ENCODE measurements around the gene PCNT.
A peak's percentile ranks its signal among the peaks of the same experiment; 100 is the strongest.

The PCNT gene

GRCh38 chr21:46291561-46291960 is 32.4 kb upstream of the PCNT start:
- no peak overlapping the region for H3K27ac ChIP-seq (ENCODE audit: low read depth, low read length)
- TF ChIP-seq EZH2phosphoT487 (IDR thresholded peaks at IDR 0.05; ENCODE audit: borderline replicate concordance, low read length): no peak
- TF ChIP-seq CTCF (IDR thresholded peaks at IDR 0.05; ENCODE audit: low read depth, low read length, poor library complexity, severe bottlenecking): no peak
- H3K79me2 ChIP-seq (ENCODE audit: control insufficient read depth, low read length): peaks cover 34% of the 10 kb centered on the region
- H3K27me3 ChIP-seq (ENCODE audit: control insufficient read depth, low read length): no peaks in the 10 kb centered on the region
- H4K20me1 ChIP-seq (ENCODE audit: control insufficient read depth, insufficient read depth, low read depth, low read length): no peaks in the 10 kb centered on the region
- H3K4me1 ChIP-seq (ENCODE audit: control insufficient read depth, low read length): peaks cover 41% of the 10 kb centered on the region
- no peak overlapping the region for H3K4me3 ChIP-seq (ENCODE audit: low read length)
- peaks cover 4% of the 10 kb centered on the region; the same call in 1 of the 2 replicates for H3F3A ChIP-seq (ENCODE audit: control insufficient read depth, insufficient read depth)
- H3K9me2 ChIP-seq (replicated peaks; ENCODE audit: control insufficient read depth, low read length): no peaks in the 10 kb centered on the region
- peaks cover 33% of the 10 kb centered on the region for H3K36me3 ChIP-seq (ENCODE audit: control insufficient read depth, low read length)
- no peaks in the 10 kb centered on the region; the same call in 1 of the 2 replicates for H3K9me3 ChIP-seq (ENCODE audit: control insufficient read depth, insufficient read depth, low read length)
- H3K4me2 ChIP-seq (ENCODE audit: low read length): no peak overlapping the region

GRCh38 chr21:46294647-46295176 is 29.2 kb upstream of the PCNT start:
- no peaks in the 10 kb centered on the region; the same call in 1 of the 2 replicates for H3K9me3 ChIP-seq (ENCODE audit: control insufficient read depth, insufficient read depth, low read length)
- no peaks in the 10 kb centered on the region for H4K20me1 ChIP-seq (ENCODE audit: control insufficient read depth, insufficient read depth, low read depth, low read length)
- H3K9me2 ChIP-seq (replicated peaks; ENCODE audit: control insufficient read depth, low read length): no peaks in the 10 kb centered on the region
- 0 out of 2 replicates have a peak overlapping the region, but pooled peaks have one; percentile 38 for H3K27ac ChIP-seq (ENCODE audit: low read depth, low read length)
- peaks cover 8% of the 10 kb centered on the region for H3K79me2 ChIP-seq (ENCODE audit: control insufficient read depth, low read length)
- H3K27me3 ChIP-seq (ENCODE audit: control insufficient read depth, low read length): no peaks in the 10 kb centered on the region
- H3F3A ChIP-seq (ENCODE audit: control insufficient read depth, insufficient read depth): peaks cover 3% of the 10 kb centered on the region; the same call in 1 of the 2 replicates
- H3K4me1 ChIP-seq (ENCODE audit: control insufficient read depth, low read length): peaks cover 40% of the 10 kb centered on the region
- H3K36me3 ChIP-seq (ENCODE audit: control insufficient read depth, low read length): peaks cover 25% of the 10 kb centered on the region
- H3K4me2 ChIP-seq (ENCODE audit: low read length): peak overlapping the region; percentile 64
- TF ChIP-seq CTCF (IDR thresholded peaks at IDR 0.05; ENCODE audit: low read depth, low read length, poor library complexity, severe bottlenecking): no peak
- TF ChIP-seq EZH2phosphoT487 (IDR thresholded peaks at IDR 0.05; ENCODE audit: borderline replicate concordance, low read length): no peak
- H3K4me3 ChIP-seq (ENCODE audit: low read length): 0 out of 2 replicates have a peak overlapping the region, but pooled peaks have one; percentile 22

GRCh38 chr21:46295177-46295770 is 28.7 kb upstream of the PCNT start:
- peaks cover 3% of the 10 kb centered on the region; the same call in 1 of the 2 replicates for H3F3A ChIP-seq (ENCODE audit: control insufficient read depth, insufficient read depth)
- peaks cover 23% of the 10 kb centered on the region for H3K36me3 ChIP-seq (ENCODE audit: control insufficient read depth, low read length)
- peak overlapping the region; percentile 48; the same call in 1 of the 2 replicates for H3K4me3 ChIP-seq (ENCODE audit: low read length)
- no peaks in the 10 kb centered on the region for H3K27me3 ChIP-seq (ENCODE audit: control insufficient read depth, low read length)
- H3K79me2 ChIP-seq (ENCODE audit: control insufficient read depth, low read length): peaks cover 3% of the 10 kb centered on the region
- no peaks in the 10 kb centered on the region for H4K20me1 ChIP-seq (ENCODE audit: control insufficient read depth, insufficient read depth, low read depth, low read length)
- H3K27ac ChIP-seq (ENCODE audit: low read depth, low read length): peak overlapping the region; percentile 38
- no peak for TF ChIP-seq EZH2phosphoT487 (IDR thresholded peaks at IDR 0.05; ENCODE audit: borderline replicate concordance, low read length)
- no peak for TF ChIP-seq CTCF (IDR thresholded peaks at IDR 0.05; ENCODE audit: low read depth, low read length, poor library complexity, severe bottlenecking)
- peaks cover 37% of the 10 kb centered on the region for H3K4me1 ChIP-seq (ENCODE audit: control insufficient read depth, low read length)
- H3K4me2 ChIP-seq (ENCODE audit: low read length): peak overlapping the region; percentile 64
- H3K9me3 ChIP-seq (ENCODE audit: control insufficient read depth, insufficient read depth, low read length): no peaks in the 10 kb centered on the region; the same call in 1 of the 2 replicates
- no peaks in the 10 kb centered on the region for H3K9me2 ChIP-seq (replicated peaks; ENCODE audit: control insufficient read depth, low read length)

Measured in DOHH2 (cell line).